ENCODE data around the gene BTBD1.
"Not testable (repeated sequence)": the region's sequence is repeated elsewhere in the genome, so short reads cannot be mapped to it uniquely, and the experiment has no call there.

Gene BTBD1

DNA sequence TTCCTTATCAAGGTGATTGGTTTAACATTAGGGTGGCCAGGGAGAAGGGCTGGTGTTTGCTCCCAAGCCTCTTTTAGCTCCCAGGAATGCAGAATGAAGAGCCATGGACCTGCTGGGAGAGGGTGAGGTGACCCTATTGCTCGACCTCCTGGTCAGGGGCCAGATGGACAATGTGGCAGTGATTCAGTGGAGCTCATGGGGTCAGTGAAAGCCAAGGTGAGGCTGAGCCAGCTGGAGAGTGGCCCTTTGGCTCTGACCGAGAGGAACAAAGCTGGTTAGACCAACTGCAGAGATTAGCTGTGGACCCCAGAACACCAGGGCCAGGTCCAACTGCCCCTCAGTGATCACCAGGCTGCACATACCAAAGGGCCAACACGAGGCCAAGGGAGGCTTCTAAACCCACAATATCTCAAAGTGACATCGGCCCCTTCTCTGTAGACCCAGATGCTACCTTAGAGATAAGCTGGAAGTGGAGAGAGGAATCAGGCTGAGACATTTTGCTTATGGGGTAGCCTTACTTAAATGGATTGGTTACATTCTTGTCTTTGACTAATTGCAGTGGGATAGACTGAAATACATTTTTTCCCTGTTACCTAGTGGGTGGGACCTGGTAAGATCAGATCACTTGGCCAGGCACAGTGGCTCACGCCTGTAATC lies 15.8 kb upstream of the BTBD1 start:
- Histone ChIP-seq H3K36me3 (no peaks in the 10 kb centered on the region), H3K4me3 (no peak overlapping the region), H3K27ac (no peak overlapping the region), H3K4me1 (no peaks in the 10 kb centered on the region), H3K27me3 (peaks cover 0 to 16% of the 10 kb centered on the region in 2 donors), H3K9me3 (no peaks in the 10 kb centered on the region)
- intact Hi-C loops (cut with DNase I; ENCODE audit: low total_unique reads) = no loop called here
- TF ChIP-seq, protein P1, sequence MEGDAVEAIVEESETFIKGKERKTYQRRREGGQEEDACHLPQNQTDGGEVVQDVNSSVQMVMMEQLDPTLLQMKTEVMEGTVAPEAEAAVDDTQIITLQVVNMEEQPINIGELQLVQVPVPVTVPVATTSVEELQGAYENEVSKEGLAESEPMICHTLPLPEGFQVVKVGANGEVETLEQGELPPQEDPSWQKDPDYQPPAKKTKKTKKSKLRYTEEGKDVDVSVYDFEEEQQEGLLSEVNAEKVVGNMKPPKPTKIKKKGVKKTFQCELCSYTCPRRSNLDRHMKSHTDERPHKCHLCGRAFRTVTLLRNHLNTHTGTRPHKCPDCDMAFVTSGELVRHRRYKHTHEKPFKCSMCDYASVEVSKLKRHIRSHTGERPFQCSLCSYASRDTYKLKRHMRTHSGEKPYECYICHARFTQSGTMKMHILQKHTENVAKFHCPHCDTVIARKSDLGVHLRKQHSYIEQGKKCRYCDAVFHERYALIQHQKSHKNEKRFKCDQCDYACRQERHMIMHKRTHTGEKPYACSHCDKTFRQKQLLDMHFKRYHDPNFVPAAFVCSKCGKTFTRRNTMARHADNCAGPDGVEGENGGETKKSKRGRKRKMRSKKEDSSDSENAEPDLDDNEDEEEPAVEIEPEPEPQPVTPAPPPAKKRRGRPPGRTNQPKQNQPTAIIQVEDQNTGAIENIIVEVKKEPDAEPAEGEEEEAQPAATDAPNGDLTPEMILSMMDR (IDR thresholded peaks at IDR 0.05) = no peak
- DNase-seq = no peak

DNA sequence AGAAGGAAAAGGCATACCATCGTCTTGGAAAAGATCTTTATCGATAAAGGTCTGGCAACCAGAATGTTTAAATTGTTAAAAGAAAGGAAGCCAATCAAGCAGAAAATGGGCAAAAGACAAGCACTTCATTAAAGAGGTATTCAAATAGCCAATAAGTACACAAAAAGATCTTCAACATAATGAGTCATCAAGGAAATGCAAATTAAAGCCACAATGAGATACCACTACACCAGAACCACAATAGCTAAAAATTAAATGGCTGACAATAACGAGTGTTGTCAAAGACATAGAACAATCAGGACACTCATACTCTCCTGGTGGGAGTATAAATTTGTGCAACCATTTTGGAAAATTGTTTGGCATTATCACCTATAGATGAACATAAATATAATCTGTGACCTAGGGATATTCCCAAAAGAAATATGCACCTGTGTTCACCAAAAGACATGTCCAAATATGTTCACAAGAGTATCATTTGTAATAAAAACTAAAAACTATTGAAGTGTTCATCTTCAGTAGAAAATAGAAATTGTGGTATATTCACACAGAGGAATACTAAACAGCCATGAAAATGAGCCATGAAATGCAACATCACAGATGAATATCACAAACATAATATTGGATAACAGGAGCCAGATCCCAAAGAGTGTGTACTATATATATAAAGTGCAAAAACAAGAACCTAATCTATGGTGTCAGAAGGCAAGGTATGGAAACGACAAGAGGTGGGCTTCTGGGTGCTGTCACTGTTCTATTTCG lies 14.4 kb upstream of the BTBD1 start:
- Histone ChIP-seq H3K4me1 (no peaks in the 10 kb centered on the region), H3K27me3 (peaks cover 0 to 16% of the 10 kb centered on the region in 2 donors), H3K9me3 (no peaks in the 10 kb centered on the region), H3K36me3 (no peaks in the 10 kb centered on the region), H3K4me3 (no peak overlapping the region), H3K27ac (no peak overlapping the region)
- no peak for DNase-seq
- TF ChIP-seq, protein P1 (IDR thresholded peaks at IDR 0.05) = no peak
- intact Hi-C loops (cut with DNase I; ENCODE audit: low total_unique reads) = no loop called here

DNA sequence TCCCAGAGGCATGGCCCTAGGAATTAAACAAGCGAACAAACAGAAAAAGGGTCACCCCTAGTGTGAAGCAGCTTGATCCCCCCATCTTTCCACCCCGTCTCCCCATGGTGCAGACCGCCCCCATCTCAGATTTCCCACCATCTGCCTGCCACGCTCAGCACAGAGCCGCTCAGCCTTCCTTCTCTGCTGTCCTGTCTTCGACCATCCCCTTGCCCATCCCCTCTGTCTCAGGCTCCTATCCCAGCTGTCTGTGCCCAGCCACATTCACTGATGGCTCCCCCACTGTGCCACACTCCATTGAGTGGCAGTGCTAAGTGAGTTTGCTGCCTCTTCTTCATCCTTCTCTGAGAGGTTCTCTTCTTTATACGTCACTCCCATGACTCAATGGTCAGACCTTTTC lies 11.7 kb upstream of the BTBD1 start:
- intact Hi-C loops (cut with DNase I; ENCODE audit: low total_unique reads) = no loop called here
- TF ChIP-seq, protein P1 (IDR thresholded peaks at IDR 0.05) = no peak
- H3K36me3 ChIP-seq = no peaks in the 10 kb centered on the region
- DNase-seq = no peak
- peaks cover 0 to 1% (median 0%) of the 10 kb centered on the region in 3 donors for H3K9me3 ChIP-seq
- peaks cover 0 to 16% of the 10 kb centered on the region in 2 donors for H3K27me3 ChIP-seq
- no peak overlapping the region for H3K4me3 ChIP-seq
- H3K27ac ChIP-seq = no peak overlapping the region
- no peaks in the 10 kb centered on the region for H3K4me1 ChIP-seq

DNA sequence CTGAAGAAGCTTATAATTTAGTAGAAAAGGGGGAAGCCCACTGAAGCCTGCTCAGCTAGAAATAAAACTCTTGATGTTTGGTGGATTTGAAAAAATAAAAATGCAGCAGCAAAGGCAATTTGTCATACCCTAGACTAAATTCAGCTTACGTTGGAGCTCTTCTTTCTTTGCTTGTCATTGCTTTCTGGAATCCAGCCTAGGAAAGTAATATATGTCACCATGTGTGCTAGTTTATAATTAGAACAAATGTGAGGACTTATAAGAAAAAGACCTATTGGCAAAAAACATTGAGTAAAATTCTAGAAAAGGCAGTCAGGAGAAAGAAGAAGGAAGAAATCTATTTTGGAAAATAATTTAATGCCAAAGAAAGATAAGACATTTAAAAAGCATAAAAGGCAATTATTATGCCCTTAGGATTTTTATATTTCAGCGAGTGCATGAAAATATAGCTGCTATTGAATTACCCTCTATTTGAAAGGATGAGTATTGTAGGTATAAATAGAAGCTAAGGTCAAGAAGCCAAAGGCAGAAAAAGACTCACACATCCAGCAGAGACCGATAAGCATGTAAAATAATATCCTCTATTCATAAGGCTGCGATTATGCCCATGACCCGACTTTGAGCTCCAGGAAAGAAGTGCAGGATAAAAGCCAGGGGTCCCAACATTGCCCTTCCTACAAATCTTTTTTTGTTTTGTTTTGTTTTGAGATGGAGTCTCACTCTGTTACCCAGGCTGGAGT lies 10.6 kb upstream of the BTBD1 start:
- Histone ChIP-seq H3K9me3 (peaks cover 0 to 10% (median 4%) of the 10 kb centered on the region in 3 donors), H3K27ac (no peak overlapping the region), H3K36me3 (no peaks in the 10 kb centered on the region), H3K4me1 (no peaks in the 10 kb centered on the region), H3K27me3 (peaks cover 0 to 16% of the 10 kb centered on the region in 2 donors), H3K4me3 (no peak overlapping the region)
- intact Hi-C loops (cut with DNase I; ENCODE audit: low total_unique reads) = no loop called here
- DNase-seq = no peak
- TF ChIP-seq, protein P1 (IDR thresholded peaks at IDR 0.05) = no peak

DNA sequence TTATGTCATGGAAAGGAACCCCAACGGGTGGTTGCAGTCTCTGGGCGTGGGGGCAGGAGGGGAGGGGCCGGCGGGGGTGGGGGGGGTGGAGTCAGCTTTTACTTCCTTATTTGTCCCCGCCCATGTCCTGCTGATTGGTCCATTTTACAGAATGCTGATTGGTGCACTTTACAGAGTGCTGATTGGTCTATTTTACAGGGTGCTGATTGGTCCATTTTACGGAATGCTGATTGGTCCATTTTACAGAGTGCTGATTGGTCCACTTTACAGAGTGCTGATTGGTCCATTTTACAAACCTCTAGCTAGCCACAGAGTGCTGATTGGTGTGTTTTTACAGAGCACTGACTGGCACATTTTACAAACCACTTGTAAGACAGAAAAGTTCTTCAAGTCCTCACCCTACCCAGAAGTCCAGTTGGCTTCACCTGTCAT lies 2.2 kb upstream of the BTBD1 start:
- H3K9me3 ChIP-seq = peaks cover 0 to 10% (median 7%) of the 10 kb centered on the region in 3 donors
- H3K27ac ChIP-seq; H3K27me3 ChIP-seq; H3K36me3 ChIP-seq; H3K4me3 ChIP-seq; DNase-seq; intact Hi-C loops (cut with DNase I; ENCODE audit: low total_unique reads): not testable (repeated sequence)
- H3K4me1 ChIP-seq = peaks cover 0 to 28% (median 17%) of the 10 kb centered on the region in 4 donors
